ENCODE results near the gene PLPP6. TPM values are rescaled to one million over a fixed set of nuclear protein-coding genes. Genes with fewer than 3 reads are reported as not detected.

The PLPP6 gene
- total and polyA plus RNA-seq, 2 of the 13 experiments (the other 11 are each of a cell fraction or from before 2014, with no cell fraction given), result 12.1 to 15.5 TPM

- Histone ChIP-seq H3K36me3 (replicated peaks in 1 of 2; ENCODE audit: control insufficient read depth in 1 of 2, insufficient read depth in 2 of 2, low read length in 2 of 2) (peaks cover 0 to 23% of the 10 kb centered on the region in 2 experiments), H3K27me3 (ENCODE audit: control insufficient read depth in 1 of 2, insufficient read depth in 2 of 2, low read length in 2 of 2) (no peaks in the 10 kb centered on the region), H3K9me3 (ENCODE audit: low read length) (no peaks in the 10 kb centered on the region), H3K9ac (ENCODE audit: insufficient read depth, low read depth, low read length) (no peak overlapping the region), H4K20me1 (ENCODE audit: insufficient read depth, low read length) (0 out of 2 replicates have a peak, but pooled peaks cover 3% of the 10 kb centered on the region), H3K4me2 (ENCODE audit: low read depth, low read length) (no peak overlapping the region), H3K27ac (ENCODE audit: extremely low read length, insufficient read depth, low read length) (no peak overlapping the region), H3K4me1 (ENCODE audit: insufficient read depth, low read length) (peaks cover 4% of the 10 kb centered on the region), H2AFZ (ENCODE audit: low read length) (no peak overlapping the region), H3K79me2 (ENCODE audit: insufficient read depth, low read length) (no peaks in the 10 kb centered on the region), H3K4me3 (replicated peaks in 1 of 3; ENCODE audit: insufficient read depth in 1 of 3, low read depth in 2 of 3, low read length in 3 of 3) (no peak overlapping the region)
- TF ChIP-seq POLR2G (IDR thresholded peaks at IDR 0.05; ENCODE audit: low read depth, low read length), result 0 out of 2 replicates have a peak, but pooled peaks have one; percentile 32
- TF ChIP-seq ZNF281 (CRISPR knock-in tag; IDR thresholded peaks at IDR 0.05; ENCODE audit: borderline replicate concordance), result no peak
- TF ChIP-seq ZNF7 (CRISPR knock-in tag; IDR thresholded peaks at IDR 0.05), result no peak
- FAIRE-seq, result no peak
- ATAC-seq, result no peak
- ChIA-PET CTCF (ENCODE audit: low intra/inter-chr PET ratio, low total read pairs) (no interaction called here), POLR2A (no interaction called here)
- BruUV-seq (replicated peaks), result no TSS peak
- in situ Hi-C loops (cut with HindIII; ENCODE audit: extremely low pct_ligation_motif_present, low pct_unique_long_range_greater_than_20kb) (no loop called here), intact Hi-C loops (cut with micrococcal nuclease; ENCODE audit: unreplicated experiment) (loop anchor here (5.0 kb wide), 1 partner anchor 36 kb away; the partner anchor contains the start of gene AK3)
- no peak for DNase-seq (ENCODE audit: low spot score)
- 95% methylated on average over 2 of the region's 2 CpGs for WGBS (ENCODE audit: low lambda C conversion rate)
Observed at GRCh38 chr9:4706021-4706420, 43.9 kb downstream of the PLPP6 start.

- Histone ChIP-seq H3K36me3 (replicated peaks in 1 of 2; ENCODE audit: control insufficient read depth in 1 of 2, insufficient read depth in 2 of 2, low read length in 2 of 2) (peaks cover 0 to 24% of the 10 kb centered on the region in 2 experiments), H3K79me2 (ENCODE audit: insufficient read depth, low read length) (no peaks in the 10 kb centered on the region), H3K9ac (ENCODE audit: insufficient read depth, low read depth, low read length) (no peak overlapping the region), H3K4me2 (ENCODE audit: low read depth, low read length) (no peak overlapping the region), H3K9me3 (ENCODE audit: low read length) (no peaks in the 10 kb centered on the region), H3K4me1 (ENCODE audit: insufficient read depth, low read length) (no peaks in the 10 kb centered on the region), H3K27me3 (ENCODE audit: control insufficient read depth in 1 of 2, insufficient read depth in 2 of 2, low read length in 2 of 2) (no peaks in the 10 kb centered on the region), H3K27ac (ENCODE audit: extremely low read length, insufficient read depth, low read length) (no peak overlapping the region), H4K20me1 (ENCODE audit: insufficient read depth, low read length) (0 out of 2 replicates have a peak, but pooled peaks cover 3% of the 10 kb centered on the region), H3K4me3 (replicated peaks in 1 of 3; ENCODE audit: insufficient read depth in 1 of 3, low read depth in 2 of 3, low read length in 3 of 3) (no peak overlapping the region), H2AFZ (ENCODE audit: low read length) (no peak overlapping the region)
- TF ChIP-seq RBM22 (optimal IDR thresholded peaks at IDR 0.05; ENCODE audit: low read length) (peak; percentile 86), ZNF709 (CRISPR knock-in tag; IDR thresholded peaks at IDR 0.05) (no peak), HDAC2 (CRISPR knock-in tag; IDR thresholded peaks at IDR 0.05) (no peak), ZNF558 (CRISPR knock-in tag; IDR thresholded peaks at IDR 0.05; ENCODE audit: borderline replicate concordance) (no peak), PITX1 (CRISPR knock-in tag; IDR thresholded peaks at IDR 0.05) (no peak)
- WGBS (ENCODE audit: low lambda C conversion rate), result 88% methylated on average over 4 of the region's 4 CpGs
- intact Hi-C loops (cut with micrococcal nuclease; ENCODE audit: unreplicated experiment), result loop anchor here (5.0 kb wide), 1 partner anchor 35 kb away; the partner anchor contains the start of gene AK3
- peak; percentile 21 for FAIRE-seq
- in situ Hi-C loops (cut with HindIII; ENCODE audit: extremely low pct_ligation_motif_present, low pct_unique_long_range_greater_than_20kb), result no loop called here
- BruUV-seq (replicated peaks), result no TSS peak
- CTCF ChIA-PET (ENCODE audit: low intra/inter-chr PET ratio, low total read pairs), result no interaction called here
- POLR2A ChIA-PET, result interaction anchor here (0.6 kb wide), 1 partner anchor 33 kb away, joined by 3 read pairs; the partner anchor contains the start of gene AK3
- ATAC-seq, result no peak
- no peak for DNase-seq (ENCODE audit: low spot score)
Observed at GRCh38 chr9:4706971-4707622, 45.0 kb downstream of the PLPP6 start.

Measured in HepG2 (cell line).